NOMO-1 treated with dmso at 0.1 percent for 144 hours (cell line): Measurements from ENCODE around the gene MIGA1.
"Not testable (repeated sequence)": the region's sequence is repeated elsewhere in the genome, so short reads cannot be mapped to it uniquely, and the experiment has no call there.

Experiments used
- DNase-seq: peaks from one replicate; lab custom pipeline; 2025; ENCODE audit not compliant: unreplicated experiment; lab: John Stamatoyannopoulos, UW

Gene MIGA1

GRCh38 chr1:77779529-77780281 lies at the start of gene MIGA1:
TSS of gene MIGA1 (plus strand) at chr1:77779649. CDS start at chr1:77783253, 3,604 bp downstream.
- DNase-seq = peak; percentile 90

- no peak for DNase-seq
Observed at GRCh38 chr1:77732090-77732489, 47.4 kb upstream of the MIGA1 start.

- DNase-seq = no peak
Observed at GRCh38 chr1:77739235-77739634, 40.2 kb upstream of the MIGA1 start.

GRCh38 chr1:77741316-77741715 lies 38.1 kb upstream of the MIGA1 start:
- no peak for DNase-seq

GRCh38 chr1:77742011-77742555 lies 37.4 kb upstream of the MIGA1 start:
- no peak for DNase-seq

GRCh38 chr1:77744576-77744975 lies 34.9 kb upstream of the MIGA1 start:
- no peak for DNase-seq

GRCh38 chr1:77749489-77749888 lies 30.0 kb upstream of the MIGA1 start:
- DNase-seq = not testable (repeated sequence)

GRCh38 chr1:77756052-77756754 lies 23.2 kb upstream of the MIGA1 start:
- no peak for DNase-seq

- no peak for DNase-seq
Observed at GRCh38 chr1:77757066-77757584, 22.3 kb upstream of the MIGA1 start.

GRCh38 chr1:77757603-77758002 lies 21.8 kb upstream of the MIGA1 start:
- no peak for DNase-seq

GRCh38 chr1:77759071-77760028 lies 20.1 kb upstream of the MIGA1 start, which contains the start of gene USP33:
TSS of gene USP33 (minus strand) at chr1:77759852. CDS start at chr1:77741697, 18,155 bp downstream.
- peak; percentile 59 for DNase-seq

GRCh38 chr1:77762072-77762476 lies 17.4 kb upstream of the MIGA1 start:
- DNase-seq = no peak

- DNase-seq = no peak
Observed at GRCh38 chr1:77768006-77768405, 11.4 kb upstream of the MIGA1 start.

- DNase-seq = no peak
Observed at GRCh38 chr1:77776007-77776700, 3.3 kb upstream of the MIGA1 start.

GRCh38 chr1:77781683-77782082 lies 2.2 kb downstream of the MIGA1 start:
- no peak for DNase-seq

- no peak for DNase-seq
Observed at GRCh38 chr1:77783141-77783540, 3.7 kb downstream of the MIGA1 start.

GRCh38 chr1:77786093-77786741 lies 6.8 kb downstream of the MIGA1 start:
- not testable (repeated sequence) for DNase-seq

- no peak for DNase-seq
Observed at GRCh38 chr1:77794550-77794949, 15.1 kb downstream of the MIGA1 start.

- DNase-seq = no peak
Observed at GRCh38 chr1:77796695-77797405, 17.4 kb downstream of the MIGA1 start.
